Measurements from ENCODE around the gene TMEM238. TPM values are rescaled to one million over a fixed set of nuclear protein-coding genes. Genes with fewer than 3 reads are reported as not detected.
"Not testable (repeated sequence)": the region's sequence is repeated elsewhere in the genome, so short reads cannot be mapped to it uniquely, and the experiment has no call there.

Gene TMEM238
- total and polyA plus RNA-seq, 2 donors (not counting 1 experiment from before 2014, with no cell fraction given) = 0.33 TPM; not detected in 1

GRCh38 chr19:55423225-55424005, 39.3 kb upstream of the TMEM238 start:
- Histone ChIP-seq H3K4me2 (ENCODE audit: extremely low read depth, insufficient read depth, low read length) (no peak overlapping the region), H3K4me3 (replicated peaks in 1 of 4; ENCODE audit: control extremely low read depth in 1 of 4, insufficient read depth in 1 of 4, low read depth in 3 of 4, low read length in 4 of 4) (no peak overlapping the region), H4K20me1 (ENCODE audit: control insufficient read depth, extremely low read depth, insufficient read depth, low read length) (no peaks in the 10 kb centered on the region), H3K9me3 (ENCODE audit: control insufficient read depth, insufficient read depth, low read depth, low read length) (no peaks in the 10 kb centered on the region), H3K4me1 (ENCODE audit: control insufficient read depth, extremely low read depth, insufficient read depth, low read length) (no peaks in the 10 kb centered on the region), H3K36me3 (ENCODE audit: control insufficient read depth, insufficient read depth, low read length) (no peaks in the 10 kb centered on the region), H3K27ac (ENCODE audit: insufficient read depth, low read length) (no peak overlapping the region), H3K27me3 (ENCODE audit: control insufficient read depth, insufficient read depth, low read length) (peaks cover 4% of the 10 kb centered on the region), H2AFZ (ENCODE audit: low read length) (no peak overlapping the region), H3K79me2 (ENCODE audit: control insufficient read depth, insufficient read depth, low read length) (no peaks in the 10 kb centered on the region), H3K9ac (ENCODE audit: insufficient read depth, low read length) (no peak overlapping the region)
- TF ChIP-seq, protein P1, sequence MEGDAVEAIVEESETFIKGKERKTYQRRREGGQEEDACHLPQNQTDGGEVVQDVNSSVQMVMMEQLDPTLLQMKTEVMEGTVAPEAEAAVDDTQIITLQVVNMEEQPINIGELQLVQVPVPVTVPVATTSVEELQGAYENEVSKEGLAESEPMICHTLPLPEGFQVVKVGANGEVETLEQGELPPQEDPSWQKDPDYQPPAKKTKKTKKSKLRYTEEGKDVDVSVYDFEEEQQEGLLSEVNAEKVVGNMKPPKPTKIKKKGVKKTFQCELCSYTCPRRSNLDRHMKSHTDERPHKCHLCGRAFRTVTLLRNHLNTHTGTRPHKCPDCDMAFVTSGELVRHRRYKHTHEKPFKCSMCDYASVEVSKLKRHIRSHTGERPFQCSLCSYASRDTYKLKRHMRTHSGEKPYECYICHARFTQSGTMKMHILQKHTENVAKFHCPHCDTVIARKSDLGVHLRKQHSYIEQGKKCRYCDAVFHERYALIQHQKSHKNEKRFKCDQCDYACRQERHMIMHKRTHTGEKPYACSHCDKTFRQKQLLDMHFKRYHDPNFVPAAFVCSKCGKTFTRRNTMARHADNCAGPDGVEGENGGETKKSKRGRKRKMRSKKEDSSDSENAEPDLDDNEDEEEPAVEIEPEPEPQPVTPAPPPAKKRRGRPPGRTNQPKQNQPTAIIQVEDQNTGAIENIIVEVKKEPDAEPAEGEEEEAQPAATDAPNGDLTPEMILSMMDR (conservative IDR thresholded peaks at IDR 0.05 in 1 of 2, IDR thresholded peaks at IDR 0.05 in 1 of 2; ENCODE audit: low read depth in 1 of 2, low read length in 2 of 2) = no peak
- no peak for TF ChIP-seq EZH2 (IDR thresholded peaks at IDR 0.05; ENCODE audit: low read length, missing control alignments)
- no peak for DNase-seq (ENCODE audit: low read depth in 2 of 2)

GRCh38 chr19:55421281-55421680, 37.2 kb upstream of the TMEM238 start:
- not testable (repeated sequence) for H3K27ac ChIP-seq (ENCODE audit: insufficient read depth, low read length); H3K79me2 ChIP-seq (ENCODE audit: control insufficient read depth, insufficient read depth, low read length); H3K36me3 ChIP-seq (ENCODE audit: control insufficient read depth, insufficient read depth, low read length); H3K4me2 ChIP-seq (ENCODE audit: extremely low read depth, insufficient read depth, low read length); H3K27me3 ChIP-seq (ENCODE audit: control insufficient read depth, insufficient read depth, low read length); DNase-seq (ENCODE audit: low read depth in 2 of 2); H2AFZ ChIP-seq (ENCODE audit: low read length); H3K4me3 ChIP-seq (replicated peaks in 1 of 4; ENCODE audit: control extremely low read depth in 1 of 4, insufficient read depth in 1 of 4, low read depth in 3 of 4, low read length in 4 of 4); H3K4me1 ChIP-seq (ENCODE audit: control insufficient read depth, extremely low read depth, insufficient read depth, low read length); H3K9ac ChIP-seq (ENCODE audit: insufficient read depth, low read length); H3K9me3 ChIP-seq (ENCODE audit: control insufficient read depth, insufficient read depth, low read depth, low read length); H4K20me1 ChIP-seq (ENCODE audit: control insufficient read depth, extremely low read depth, insufficient read depth, low read length)

DNA sequence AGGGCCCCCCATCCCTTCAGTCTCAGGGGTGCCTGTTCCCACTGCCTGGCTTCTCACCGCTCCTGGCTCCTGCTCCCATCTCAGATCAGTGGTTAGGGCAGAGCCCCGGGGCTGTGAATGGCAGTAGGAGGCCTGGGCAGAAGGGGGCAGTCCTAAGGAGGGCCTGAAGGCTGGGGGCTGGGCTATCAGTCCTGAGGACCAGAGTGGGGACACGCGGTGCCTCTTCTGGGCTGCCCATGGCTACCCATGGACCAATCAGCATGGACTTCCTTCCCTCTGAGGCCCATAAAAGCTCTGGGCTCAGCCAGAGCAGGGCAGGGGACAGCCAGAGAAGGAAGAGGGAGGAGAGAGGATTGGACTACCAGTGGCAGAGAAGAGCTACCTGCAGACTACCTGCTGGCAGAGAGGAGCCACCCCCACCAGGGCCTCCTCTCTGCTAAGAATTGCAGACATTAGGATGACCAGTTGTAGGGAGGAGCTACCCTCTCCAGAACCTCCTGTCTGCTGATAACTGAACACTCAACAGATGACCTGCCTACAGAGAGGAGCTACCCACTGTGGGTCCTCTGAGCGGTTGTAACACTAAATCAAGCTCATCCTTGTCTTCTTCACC, 35.6 kb upstream of the TMEM238 start:
- H3K4me1 ChIP-seq (ENCODE audit: control insufficient read depth, extremely low read depth, insufficient read depth, low read length) = no peaks in the 10 kb centered on the region
- no peak overlapping the region for H3K27ac ChIP-seq (ENCODE audit: insufficient read depth, low read length)
- H3K79me2 ChIP-seq (ENCODE audit: control insufficient read depth, insufficient read depth, low read length) = no peaks in the 10 kb centered on the region
- TF ChIP-seq, protein P1 (conservative IDR thresholded peaks at IDR 0.05 in 1 of 2, IDR thresholded peaks at IDR 0.05 in 1 of 2; ENCODE audit: low read depth in 1 of 2, low read length in 2 of 2) = no peak
- no peak for TF ChIP-seq EZH2 (IDR thresholded peaks at IDR 0.05; ENCODE audit: low read length, missing control alignments)
- peaks cover 3% of the 10 kb centered on the region for H3K27me3 ChIP-seq (ENCODE audit: control insufficient read depth, insufficient read depth, low read length)
- H3K36me3 ChIP-seq (ENCODE audit: control insufficient read depth, insufficient read depth, low read length) = no peaks in the 10 kb centered on the region
- H3K4me3 ChIP-seq (replicated peaks in 1 of 4; ENCODE audit: control extremely low read depth in 1 of 4, insufficient read depth in 1 of 4, low read depth in 3 of 4, low read length in 4 of 4) = no peak overlapping the region
- H3K9me3 ChIP-seq (ENCODE audit: control insufficient read depth, insufficient read depth, low read depth, low read length) = no peaks in the 10 kb centered on the region
- no peak overlapping the region for H2AFZ ChIP-seq (ENCODE audit: low read length)
- no peak for DNase-seq (ENCODE audit: low read depth in 2 of 2)
- H3K4me2 ChIP-seq (ENCODE audit: extremely low read depth, insufficient read depth, low read length) = no peak overlapping the region
- H3K9ac ChIP-seq (ENCODE audit: insufficient read depth, low read length) = no peak overlapping the region
- H4K20me1 ChIP-seq (ENCODE audit: control insufficient read depth, extremely low read depth, insufficient read depth, low read length) = no peaks in the 10 kb centered on the region
